Endothelial cell of umbilical vein (primary cell): ENCODE measurements around the gene BPHL. TPM values are rescaled to one million over a fixed set of nuclear protein-coding genes. Genes with fewer than 3 reads are reported as not detected.

Experiments used
- BruUV-seq: library from RNA; stranded (reverse); fragments of 400-500 nt; replicated peaks from 2 replicates; lab custom pipeline; 2021; lab: Mats Ljungman, UMichigan
- CTCF ChIA-PET: fragments of 300-600, 350-600 bp; sonication (Branson Sonifier 250); formaldehyde crosslinking; loops from one replicate; lab custom pipeline; 2021; ENCODE audit warnings: antibody characterized with exemption, inconsistent platforms; lab: Charles Lee
- POLR2A ChIA-PET: fragments of 300-600, 350-600 bp; sonication (Branson Sonifier 250); formaldehyde crosslinking; loops from one replicate; lab custom pipeline; 2021; ENCODE audit warnings: antibody characterized with exemption, inconsistent platforms; lab: Charles Lee
- DNase-seq: peaks from one replicate; pipeline ENCODE4 v3.0.0-alpha.2; 2011; ENCODE audit warnings: low read depth, low spot score
- FAIRE-seq: peaks from 2 replicates; lab custom pipeline; 2011; peaks lifted over from hg19 to GRCh38; lab: Jason Lieb, UNC
- H2AFZ ChIP-seq: 2 replicates; pipeline ENCODE4 v1.6.0; 2012; ENCODE audit warnings: low read depth, low read length, control low read depth, inconsistent platforms
- H3K27ac ChIP-seq: 2 replicates; pipeline ENCODE4 v1.5.1; 2011; ENCODE audit warnings: low read depth, mild to moderate bottlenecking, control low read depth, low read length, moderate library complexity; ENCODE audit not compliant: insufficient read depth
- H3K27me3 ChIP-seq, 2 experiments: 2 replicates each; pipeline versions ENCODE4 v1.6.0 to v1.6.1; 2011; ENCODE audit warnings: low read length in 2 of 2, mixed read lengths in 1 of 2; ENCODE audit not compliant: control insufficient read depth in 2 of 2, insufficient read depth in 2 of 2
- H3K36me3 ChIP-seq, 2 experiments: 2 replicates in 1 of 2; 3 replicates in 1 of 2; pipeline ENCODE4 v1.5.1; 2011; ENCODE audit warnings: low read length in 2 of 2, mild to moderate bottlenecking in 1 of 2, moderate library complexity in 1 of 2; ENCODE audit not compliant: control insufficient read depth in 2 of 2, insufficient read depth in 2 of 2; ENCODE audit errors: extremely low read depth in 1 of 2
- H3K4me1 ChIP-seq: 3 replicates; pipeline ENCODE4 v1.5.1; 2011; ENCODE audit warnings: mild to moderate bottlenecking, low read length; ENCODE audit not compliant: control insufficient read depth, insufficient read depth; ENCODE audit errors: extremely low read depth
- H3K4me2 ChIP-seq: 2 replicates; pipeline ENCODE4 v1.6.1; 2011; ENCODE audit warnings: low read length, control low read depth, mixed read lengths; ENCODE audit not compliant: insufficient read depth
- H3K4me3 ChIP-seq, 3 experiments: fragments of 200-600 bp in 1 of 3; sonication (generic), shearing (Covaris generic) in 1 of 3; replicated peaks in 1 of 3; 2 replicates each; pipeline ENCODE4 v1.5.1; 2011 to 2016; ENCODE audit warnings: control low read depth in 3 of 3, low read length in 3 of 3, mild to moderate bottlenecking in 2 of 3, inconsistent platforms in 1 of 3, low read depth in 1 of 3, moderate library complexity in 1 of 3; ENCODE audit not compliant: insufficient read depth in 1 of 3
- H3K79me2 ChIP-seq: 2 replicates; pipeline ENCODE4 v1.6.0; 2012; ENCODE audit warnings: low read length, inconsistent platforms; ENCODE audit not compliant: control insufficient read depth, insufficient read depth
- H3K9ac ChIP-seq: replicated peaks from 2 replicates; pipeline ENCODE3; 2011; ENCODE audit warnings: low read length, control low read depth; ENCODE audit not compliant: insufficient read depth; ENCODE audit errors: extremely low read depth
- H3K9me1 ChIP-seq: replicated peaks from 3 replicates; pipeline ENCODE4 v1.6.0; 2011; ENCODE audit warnings: mild to moderate bottlenecking, low read length; ENCODE audit not compliant: control insufficient read depth, insufficient read depth; ENCODE audit errors: extremely low read depth
- H3K9me3 ChIP-seq: replicated peaks from 2 replicates; pipeline ENCODE4 v1.5.1; 2012; ENCODE audit warnings: low read length, inconsistent platforms; ENCODE audit not compliant: control insufficient read depth, insufficient read depth
- H4K20me1 ChIP-seq: replicated peaks from 2 replicates; pipeline ENCODE3; 2011; ENCODE audit warnings: mild to moderate bottlenecking, low read length; ENCODE audit not compliant: control insufficient read depth, insufficient read depth; ENCODE audit errors: extremely low read depth
- EZH2 ChIP-seq: IDR thresholded peaks from 2 replicates; pipeline ENCODE4 v1.6.1; 2012; ENCODE audit warnings: borderline replicate concordance, low read depth, mild to moderate bottlenecking, moderate library complexity, low read length, inconsistent platforms; ENCODE audit not compliant: severe bottlenecking
- FOS ChIP-seq: IDR thresholded peaks from 2 replicates; pipeline ENCODE4 v1.6.1; 2011; ENCODE audit warnings: mild to moderate bottlenecking, low read length, moderate library complexity, borderline replicate concordance; ENCODE audit not compliant: insufficient read depth
- GATA2 ChIP-seq: IDR thresholded peaks from 2 replicates; pipeline ENCODE4 v1.7.0; 2011; ENCODE audit warnings: low read depth, mild to moderate bottlenecking, moderate library complexity, mixed read lengths, low read length; ENCODE audit not compliant: insufficient read length, insufficient read depth
- JUN ChIP-seq: IDR thresholded peaks from 2 replicates; pipeline ENCODE4 v1.6.1; 2011; ENCODE audit warnings: borderline replicate concordance, low read depth; ENCODE audit not compliant: insufficient read length, insufficient read depth
- MAX ChIP-seq: IDR thresholded peaks from 2 replicates; pipeline ENCODE4 v1.6.1; 2011; ENCODE audit not compliant: insufficient read depth, insufficient read length
- MYC ChIP-seq: IDR thresholded peaks from one replicate; pipeline ENCODE4 v1.6.1; 2011; ENCODE audit warnings: mild to moderate bottlenecking, low read depth, low read length
- POLR2A ChIP-seq: IDR thresholded peaks from 2 replicates; pipeline ENCODE4 v1.6.1; 2012; ENCODE audit warnings: low read depth, mild to moderate bottlenecking, control low read depth, low read length
- POLR2AphosphoS5 ChIP-seq: IDR thresholded peaks from 2 replicates; pipeline ENCODE4 v1.6.1; 2012; ENCODE audit warnings: low read depth, mild to moderate bottlenecking, control low read depth, low read length, moderate library complexity; ENCODE audit not compliant: insufficient read depth
- dilution Hi-C: fragments of 300-500 bp; cut with MboI; formaldehyde crosslinking; loops from one replicate; pipeline ENCODE4 v1.15.0; 2019; ENCODE audit warnings: low sequenced_read_pairs; ENCODE audit not compliant: extremely low pct_ligation_motif_present
- intact Hi-C: fragments of 100-400 bp; cut with micrococcal nuclease; formaldehyde crosslinking; loops from one replicate; pipeline ENCODE4 v1.10.0; 2022
- polyA plus RNA-seq, 4 experiments: library from polyadenylated mRNA; depleted of rRNA in 3 of 4; stranded (reverse) in 3 of 4; unstranded in 1 of 4; fragments of >200 nt; gene quantifications; 2 replicates each; pipeline versions ENCODE4 v1.2.1 to v1.2.3, GENCODE V29; 2011 to 2012; ENCODE audit warnings: missing spikeins in 1 of 4
- total RNA-seq: library from RNA; stranded (reverse); gene quantifications from 2 replicates; pipeline ENCODE4 v1.2.3, GENCODE V29; 2021
- TF ChIP-seq, protein P1 (sequence below), 2 donors: IDR thresholded peaks; 1 replicate in 1 of 2; 2 replicates in 1 of 2; pipeline ENCODE4 v1.5.1; 2011; ENCODE audit warnings: low read length in 2 of 2, mild to moderate bottlenecking in 2 of 2, moderate library complexity in 2 of 2, control low read depth in 1 of 2, inconsistent platforms in 1 of 2, low read depth in 1 of 2; ENCODE audit not compliant: insufficient read depth in 1 of 2; ENCODE audit errors: extremely low read depth in 1 of 2

The BPHL gene
- total and polyA plus RNA-seq, 2 donors (not counting 3 experiments of a cell fraction or from before 2014, with no cell fraction given), result 12.3 to 14.8 TPM

GRCh38 chr6:3131695-3132094 lies 13.2 kb downstream of the BPHL start:
- H3K9ac ChIP-seq, result no peak overlapping the region
- dilution Hi-C loops (no loop called here), intact Hi-C loops (no loop called here)
- POLR2A ChIA-PET, result no interaction called here
- H4K20me1 ChIP-seq, result no peaks in the 10 kb centered on the region
- no peaks in the 10 kb centered on the region for H3K36me3 ChIP-seq
- FAIRE-seq (no peak), DNase-seq (no peak)
- no peaks in the 10 kb centered on the region for H3K9me3 ChIP-seq
- no peak overlapping the region for H2AFZ ChIP-seq
- TF ChIP-seq EZH2 (no peak), MYC (no peak), POLR2A (no peak), POLR2AphosphoS5 (no peak), MAX (no peak), GATA2 (no peak), FOS (no peak), JUN (no peak)
- TF ChIP-seq, protein P1, sequence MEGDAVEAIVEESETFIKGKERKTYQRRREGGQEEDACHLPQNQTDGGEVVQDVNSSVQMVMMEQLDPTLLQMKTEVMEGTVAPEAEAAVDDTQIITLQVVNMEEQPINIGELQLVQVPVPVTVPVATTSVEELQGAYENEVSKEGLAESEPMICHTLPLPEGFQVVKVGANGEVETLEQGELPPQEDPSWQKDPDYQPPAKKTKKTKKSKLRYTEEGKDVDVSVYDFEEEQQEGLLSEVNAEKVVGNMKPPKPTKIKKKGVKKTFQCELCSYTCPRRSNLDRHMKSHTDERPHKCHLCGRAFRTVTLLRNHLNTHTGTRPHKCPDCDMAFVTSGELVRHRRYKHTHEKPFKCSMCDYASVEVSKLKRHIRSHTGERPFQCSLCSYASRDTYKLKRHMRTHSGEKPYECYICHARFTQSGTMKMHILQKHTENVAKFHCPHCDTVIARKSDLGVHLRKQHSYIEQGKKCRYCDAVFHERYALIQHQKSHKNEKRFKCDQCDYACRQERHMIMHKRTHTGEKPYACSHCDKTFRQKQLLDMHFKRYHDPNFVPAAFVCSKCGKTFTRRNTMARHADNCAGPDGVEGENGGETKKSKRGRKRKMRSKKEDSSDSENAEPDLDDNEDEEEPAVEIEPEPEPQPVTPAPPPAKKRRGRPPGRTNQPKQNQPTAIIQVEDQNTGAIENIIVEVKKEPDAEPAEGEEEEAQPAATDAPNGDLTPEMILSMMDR (IDR thresholded peaks at IDR 0.05; ENCODE audit: extremely low read depth in 1 of 2, insufficient read depth in 1 of 2, low read depth in 1 of 2, low read length in 2 of 2), result no peak
- no peaks in the 10 kb centered on the region for H3K9me1 ChIP-seq
- H3K4me3 ChIP-seq, result no peak overlapping the region
- no peak overlapping the region for H3K27ac ChIP-seq
- BruUV-seq, result no TSS peak
- no peaks in the 10 kb centered on the region for H3K27me3 ChIP-seq
- H3K4me2 ChIP-seq, result no peak overlapping the region
- no peaks in the 10 kb centered on the region for H3K79me2 ChIP-seq
- no peaks in the 10 kb centered on the region for H3K4me1 ChIP-seq
- CTCF ChIA-PET, result interaction anchor here (0.8 to 3.0 kb wide), 3 partner anchors 26 to 120 kb away, joined by 4 to 9 read pairs (median 7); partner anchors contain the start of gene TUBB2A
